ENCODE measurements around the gene CCDC57.

DNA sequence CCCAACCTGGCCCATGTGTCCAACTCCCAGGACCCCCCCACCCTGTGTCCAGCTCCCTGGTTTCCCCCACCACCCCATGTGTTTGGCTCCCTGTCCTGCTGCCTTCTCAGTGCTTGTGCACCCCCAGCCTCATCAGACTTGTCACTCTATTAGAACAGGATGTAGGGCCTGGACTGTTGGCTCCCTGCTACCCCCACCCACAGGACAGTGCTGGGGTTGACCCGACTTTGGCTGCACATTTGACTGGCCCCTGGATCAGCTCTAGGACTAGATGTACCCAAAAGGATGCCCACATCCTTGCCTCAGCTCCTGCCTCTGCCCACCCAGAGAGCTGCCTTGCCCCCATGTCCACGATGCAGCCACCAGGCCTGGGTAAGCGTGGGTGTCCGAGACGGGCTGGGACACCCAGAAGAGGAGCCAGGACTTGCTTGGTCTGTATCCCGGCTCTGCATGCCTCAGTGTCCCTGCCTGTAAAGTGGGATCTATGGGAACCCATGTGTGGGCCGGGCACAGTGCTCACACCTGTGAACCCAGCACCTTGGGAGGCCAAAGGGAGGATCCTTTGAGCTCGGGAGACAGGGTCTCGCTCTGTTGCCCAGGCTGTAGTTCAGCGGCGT, 1.5 kb upstream of the CCDC57 start:
- TF ChIP-seq CTCF (IDR thresholded peaks at IDR 0.05; ENCODE audit: low read depth, low read length) (no peak), EZH2phosphoT487 (IDR thresholded peaks at IDR 0.05; ENCODE audit: low read depth) (no peak)

Data from OCI-LY3 (cell line).